HG03457 (cell line): ENCODE results near the gene EREG.
A peak's percentile ranks its signal among the peaks of the same experiment; 100 is the strongest.

ENCODE experiments used
- ATAC-seq: cut with Tn5 transposase; IDR thresholded peaks from one replicate; pipeline ENCODE4 v1.9.1; 2021; ENCODE audit warnings: moderate number of reproducible peaks; ENCODE audit not compliant: unreplicated experiment

Gene EREG

DNA sequence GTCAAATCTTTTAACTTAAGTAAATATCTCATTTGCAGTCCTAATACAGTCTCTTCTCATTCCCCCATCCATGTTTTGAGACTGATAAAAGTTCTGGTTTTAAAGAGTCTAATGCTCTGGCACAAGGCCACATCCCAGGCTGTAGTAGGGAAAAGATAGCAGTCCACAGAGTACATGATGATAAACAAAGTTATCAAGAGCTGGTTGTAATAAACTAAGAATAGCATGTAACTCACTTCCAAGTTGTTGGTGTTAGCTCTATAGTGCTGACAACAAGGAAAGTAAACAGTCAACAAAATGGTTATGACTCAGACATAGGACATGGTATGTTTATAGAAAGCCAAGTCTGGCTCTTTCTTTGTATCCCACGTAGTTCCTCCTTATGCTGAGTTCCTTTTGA is 58.2 kb downstream of the EREG start:
- no peak for ATAC-seq

DNA sequence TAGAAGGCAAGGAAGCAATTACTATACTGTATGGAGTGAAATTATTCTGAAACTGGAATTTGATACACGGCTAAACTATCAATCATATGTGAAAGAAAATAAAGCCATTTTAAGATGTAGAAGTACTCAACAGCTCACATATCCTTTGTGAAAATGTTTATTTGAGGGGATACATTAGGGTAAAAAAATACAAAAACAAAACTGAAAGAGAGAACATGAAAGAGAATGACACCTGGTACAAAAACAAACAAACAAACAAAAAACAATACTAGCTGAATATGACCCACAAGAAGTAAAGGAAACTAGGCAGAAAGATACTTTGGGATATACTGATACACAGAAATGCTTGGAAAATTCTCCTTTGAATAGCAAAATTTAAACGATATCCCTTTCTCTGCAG is 59.2 kb downstream of the EREG start:
- no peak for ATAC-seq

DNA sequence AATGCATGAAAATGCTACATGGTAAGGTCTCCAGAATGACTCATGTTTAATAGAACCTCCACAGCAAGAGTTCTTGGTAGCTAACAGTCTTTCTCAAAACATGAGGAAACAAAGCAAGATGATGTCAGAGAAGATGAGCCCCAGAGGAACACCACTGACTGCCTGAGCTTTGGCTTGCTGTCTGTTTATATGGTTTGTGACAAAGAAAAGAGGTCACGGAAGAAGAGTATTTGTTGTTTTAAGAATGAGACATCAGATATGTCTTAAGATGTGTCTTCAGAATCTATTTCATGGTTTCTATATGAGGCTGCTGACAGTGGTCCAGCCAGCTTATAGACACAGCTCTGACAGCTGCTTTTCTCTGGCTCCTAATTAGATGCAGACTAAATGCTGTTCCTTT is 61.2 kb downstream of the EREG start:
- ATAC-seq, result no peak

DNA sequence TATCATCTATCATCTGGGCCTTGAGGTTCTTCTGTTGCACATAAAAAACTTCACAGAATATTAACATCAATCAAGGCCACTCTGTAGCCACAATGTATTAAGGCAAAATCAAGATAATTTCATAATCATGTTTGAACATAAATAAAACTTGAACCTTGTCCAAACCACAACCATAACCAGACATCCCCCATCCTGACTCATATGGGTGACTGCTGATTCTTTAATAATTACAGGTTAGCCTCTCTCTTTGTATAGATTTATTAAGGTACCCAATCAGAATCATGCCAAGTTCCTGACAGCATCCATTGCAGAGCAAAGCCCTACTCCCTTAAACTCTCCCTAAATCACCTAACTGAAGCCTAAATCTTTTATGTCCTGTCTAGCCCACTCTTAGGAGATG is 63.3 kb downstream of the EREG start:
- ATAC-seq, result no peak

DNA sequence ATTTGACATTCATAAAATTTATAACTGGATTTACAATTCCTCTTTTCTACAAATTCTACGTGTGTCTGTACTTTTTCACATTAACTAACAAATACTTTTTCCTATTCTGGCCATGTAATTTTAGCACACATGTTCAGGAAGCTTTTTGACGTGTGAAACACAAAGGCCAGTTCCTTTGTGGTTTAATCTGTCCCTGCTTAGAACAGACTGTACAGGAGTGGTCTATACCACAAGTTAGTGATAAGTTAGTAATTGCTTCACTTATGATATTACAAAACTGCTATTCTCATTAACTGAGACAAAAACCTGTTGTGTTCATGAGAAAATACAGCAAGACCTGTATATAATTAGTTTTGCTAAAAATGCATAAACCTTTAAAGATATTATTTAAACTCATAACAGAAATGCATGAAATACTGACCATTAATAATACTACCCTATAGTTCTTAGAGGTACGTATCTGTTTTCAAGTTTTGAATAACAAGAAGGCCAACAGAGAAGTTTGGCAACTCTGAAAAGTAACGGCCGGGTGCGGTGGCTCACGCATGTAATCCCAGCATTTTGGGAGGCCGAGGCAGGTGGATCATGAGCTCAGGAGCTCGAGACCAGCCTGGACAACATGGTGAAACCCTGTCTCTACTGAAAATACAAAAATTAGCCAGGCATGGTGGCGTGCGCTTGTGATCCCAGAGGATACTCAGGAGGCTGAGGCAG is 66.3 kb downstream of the EREG start:
- ATAC-seq, result peak; percentile 96

DNA sequence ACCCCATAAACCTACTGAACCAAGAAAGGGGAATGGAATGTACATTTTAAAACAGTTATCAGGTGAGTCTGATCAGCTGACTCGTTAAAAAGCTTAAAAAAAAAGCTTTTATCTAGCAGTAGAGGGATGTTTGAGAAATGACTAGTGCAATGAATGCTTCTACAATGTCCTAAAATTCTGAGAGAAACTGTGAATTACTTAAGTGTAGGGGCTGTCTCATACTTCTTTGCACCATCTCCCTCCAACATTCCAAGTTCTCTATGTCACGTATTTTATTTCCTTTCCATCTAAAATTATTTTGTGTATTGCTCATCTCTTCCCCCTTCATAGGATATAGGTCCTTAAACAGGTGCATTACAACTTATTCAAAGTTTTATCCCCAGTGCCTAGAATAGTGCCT is 68.1 kb downstream of the EREG start:
- ATAC-seq, result no peak

DNA sequence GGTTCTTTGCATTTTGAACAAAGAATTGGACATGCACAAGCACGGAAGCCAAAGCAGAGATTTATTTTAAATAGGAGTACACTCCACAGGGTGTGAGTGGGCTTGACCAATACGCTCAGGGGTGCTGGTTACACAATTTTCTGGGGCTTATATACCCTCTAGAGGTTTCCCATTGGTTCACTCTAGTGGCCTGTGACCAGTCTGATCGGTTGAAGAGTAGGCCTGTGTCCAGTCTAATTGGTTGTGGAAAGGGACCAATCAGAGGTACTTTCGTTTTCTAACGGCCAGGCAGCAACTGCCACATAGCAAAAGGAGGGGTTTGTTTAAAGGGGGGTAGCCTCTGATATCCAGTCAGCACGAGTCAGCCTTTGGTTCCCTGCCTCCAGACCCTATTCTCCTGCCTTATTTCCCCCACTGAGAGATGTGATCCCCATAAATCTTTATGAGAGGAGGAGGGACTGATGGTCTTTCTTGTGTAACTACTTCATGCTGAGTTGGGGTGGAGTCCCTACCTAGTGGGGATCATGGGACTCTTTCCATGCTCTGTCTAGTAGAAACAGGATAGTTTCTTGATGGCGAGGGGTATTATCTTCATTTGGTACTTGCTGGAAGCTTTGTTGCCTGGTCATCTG is 68.7 kb downstream of the EREG start:
- ATAC-seq, result no peak

DNA sequence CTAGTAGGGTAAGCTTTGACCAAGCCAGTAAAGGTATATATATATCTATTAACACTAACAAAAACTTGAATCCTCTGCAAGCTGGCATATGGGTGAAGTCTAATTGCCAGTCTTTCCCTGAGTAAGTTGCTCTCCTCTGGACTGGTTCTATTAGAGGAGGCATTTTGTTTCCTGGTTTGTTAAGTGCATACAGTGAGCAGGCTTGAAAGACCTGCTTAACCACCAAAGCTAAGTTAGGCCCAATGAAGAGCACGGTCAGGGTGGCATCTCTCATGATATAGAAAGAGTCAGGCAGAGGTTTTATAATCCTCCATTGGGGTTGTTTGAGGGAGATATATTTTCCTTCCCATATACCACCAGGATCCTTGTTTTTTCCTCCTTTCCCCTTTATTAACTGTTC is 70.4 kb downstream of the EREG start:
- no peak for ATAC-seq

DNA sequence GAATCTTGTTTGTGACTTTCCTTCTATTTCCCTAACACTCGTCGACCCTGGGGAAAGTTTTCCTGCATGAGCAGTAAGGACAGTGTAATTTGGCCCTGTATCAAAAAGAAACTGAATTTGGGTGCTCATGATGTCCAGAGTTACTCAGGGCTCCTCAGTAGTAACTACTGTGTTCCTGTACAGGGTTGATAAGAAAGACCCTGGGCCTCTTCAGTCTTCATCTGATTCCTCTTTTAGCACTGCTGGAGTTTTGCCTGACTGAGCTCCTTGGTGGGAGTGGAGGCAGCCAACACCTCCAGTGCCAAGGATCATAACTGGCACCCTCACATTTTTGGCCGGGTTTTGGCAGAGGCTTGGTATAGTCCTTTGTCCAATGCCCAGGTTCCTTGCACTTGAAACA is 72.9 kb downstream of the EREG start:
- no peak for ATAC-seq
